A673 (cell line): Measurements from ENCODE around the gene ASPDH. TPM values are rescaled to one million over a fixed set of nuclear protein-coding genes. Genes with fewer than 3 reads are reported as not detected.

ENCODE experiments used
- BruUV-seq: library from RNA; stranded (reverse); fragments of 400-500 nt; replicated peaks from 2 replicates; lab custom pipeline; 2021; lab: Mats Ljungman, UMichigan
- CTCF ChIA-PET: fragments of 300-600 bp; sonication (Branson Sonifier 250); formaldehyde crosslinking; loops from one replicate; lab custom pipeline; 2022; ENCODE audit warnings: antibody characterized with exemption; lab: Charles Lee
- POLR2A ChIA-PET: fragments of 300-600 bp; sonication (Branson Sonifier 250); formaldehyde crosslinking; loops from one replicate; lab custom pipeline; 2022; ENCODE audit warnings: antibody characterized with exemption; ENCODE audit not compliant: low non-redundant PET; lab: Charles Lee
- DNase-seq: peaks from one replicate; pipeline ENCODE4 v3.0.0-alpha.2; 2015; ENCODE audit warnings: low spot score
- H3K27ac ChIP-seq: fragments of 200-600 bp; sonication (generic); 2 replicates; pipeline ENCODE4 v1.5.1; 2016; ENCODE audit warnings: mixed run types, low read depth, mild to moderate bottlenecking, mixed read lengths, antibody characterized with exemption, low read length; ENCODE audit not compliant: poor library complexity, severe bottlenecking
- H3K27me3 ChIP-seq: fragments of 200-600 bp; sonication (generic); replicated peaks from 2 replicates; pipeline ENCODE4 v1.6.1; 2017; ENCODE audit warnings: mixed run types, low read depth, mild to moderate bottlenecking, mixed read lengths, antibody characterized with exemption, low read length; ENCODE audit not compliant: insufficient read depth, poor library complexity
- H3K36me3 ChIP-seq: fragments of 200-600 bp; sonication (generic); 2 replicates; pipeline ENCODE4 v1.6.1; 2016; ENCODE audit warnings: mixed run types, mild to moderate bottlenecking, mixed read lengths, antibody characterized with exemption, low read length; ENCODE audit not compliant: insufficient read depth, poor library complexity, severe bottlenecking
- H3K4me1 ChIP-seq: fragments of 200-600 bp; sonication (generic); 2 replicates; pipeline ENCODE4 v1.6.1; 2017; ENCODE audit warnings: mixed run types, mild to moderate bottlenecking, mixed read lengths, antibody characterized with exemption, low read length; ENCODE audit not compliant: insufficient read depth, poor library complexity, severe bottlenecking
- H3K4me3 ChIP-seq: fragments of 200-600 bp; sonication (generic); 2 replicates; pipeline ENCODE4 v1.5.1; 2016; ENCODE audit warnings: low read depth, mixed run types, mild to moderate bottlenecking, mixed read lengths, low read length; ENCODE audit not compliant: poor library complexity, severe bottlenecking
- H3K9me3 ChIP-seq: fragments of 200-600 bp; sonication (generic); 2 replicates; pipeline ENCODE4 v1.6.1; 2016; ENCODE audit warnings: mixed run types, low read depth, mild to moderate bottlenecking, mixed read lengths, antibody characterized with exemption, low read length; ENCODE audit not compliant: poor library complexity, severe bottlenecking
- EZH2 ChIP-seq: fragments of 200-600 bp; sonication (generic); IDR thresholded peaks from 2 replicates; pipeline ENCODE4 v1.6.1; 2017; ENCODE audit warnings: borderline replicate concordance, low read depth, mild to moderate bottlenecking, mixed read lengths, antibody characterized with exemption, low read length; ENCODE audit not compliant: poor library complexity, severe bottlenecking
- intact Hi-C: fragments of 100-400 bp; cut with micrococcal nuclease; formaldehyde crosslinking; loops from one replicate; pipeline ENCODE4 v1.10.0; 2022; ENCODE audit not compliant: unreplicated experiment
- total RNA-seq: library from RNA; stranded (reverse); gene quantifications from 2 replicates; pipeline ENCODE4 v1.2.3, GENCODE V29; 2021
- TF ChIP-seq, protein P1 (sequence below): fragments of 300-800, 200-600 bp; sonication (generic); conservative IDR thresholded peaks from 2 replicates; pipeline ENCODE4 v1.5.1; 2017; ENCODE audit warnings: low read depth, mild to moderate bottlenecking, antibody characterized with exemption, low read length, moderate library complexity, mixed read lengths

Gene ASPDH
- total RNA-seq, 1 experiment from 2014 or later: 0.45 TPM

GRCh38 chr19:50464348-50464747 is 49.4 kb downstream of the ASPDH start:
- no peak for TF ChIP-seq EZH2
- TF ChIP-seq, protein P1, sequence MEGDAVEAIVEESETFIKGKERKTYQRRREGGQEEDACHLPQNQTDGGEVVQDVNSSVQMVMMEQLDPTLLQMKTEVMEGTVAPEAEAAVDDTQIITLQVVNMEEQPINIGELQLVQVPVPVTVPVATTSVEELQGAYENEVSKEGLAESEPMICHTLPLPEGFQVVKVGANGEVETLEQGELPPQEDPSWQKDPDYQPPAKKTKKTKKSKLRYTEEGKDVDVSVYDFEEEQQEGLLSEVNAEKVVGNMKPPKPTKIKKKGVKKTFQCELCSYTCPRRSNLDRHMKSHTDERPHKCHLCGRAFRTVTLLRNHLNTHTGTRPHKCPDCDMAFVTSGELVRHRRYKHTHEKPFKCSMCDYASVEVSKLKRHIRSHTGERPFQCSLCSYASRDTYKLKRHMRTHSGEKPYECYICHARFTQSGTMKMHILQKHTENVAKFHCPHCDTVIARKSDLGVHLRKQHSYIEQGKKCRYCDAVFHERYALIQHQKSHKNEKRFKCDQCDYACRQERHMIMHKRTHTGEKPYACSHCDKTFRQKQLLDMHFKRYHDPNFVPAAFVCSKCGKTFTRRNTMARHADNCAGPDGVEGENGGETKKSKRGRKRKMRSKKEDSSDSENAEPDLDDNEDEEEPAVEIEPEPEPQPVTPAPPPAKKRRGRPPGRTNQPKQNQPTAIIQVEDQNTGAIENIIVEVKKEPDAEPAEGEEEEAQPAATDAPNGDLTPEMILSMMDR: no peak
- DNase-seq: no peak
- BruUV-seq: no TSS peak
- Histone ChIP-seq H3K4me3 (no peak overlapping the region), H3K9me3 (no peaks in the 10 kb centered on the region), H3K27me3 (no peaks in the 10 kb centered on the region), H3K36me3 (no peaks in the 10 kb centered on the region), H3K27ac (no peak overlapping the region), H3K4me1 (no peaks in the 10 kb centered on the region)
- ChIA-PET CTCF (no interaction called here), POLR2A (no interaction called here)
- intact Hi-C loops: no loop called here

- H3K36me3 ChIP-seq: no peaks in the 10 kb centered on the region
- peaks cover 5% of the 10 kb centered on the region for H3K4me1 ChIP-seq
- ChIA-PET CTCF (no interaction called here), POLR2A (no interaction called here)
- no peak for DNase-seq
- BruUV-seq: no TSS peak
- no peaks in the 10 kb centered on the region for H3K9me3 ChIP-seq
- intact Hi-C loops: no loop called here
- H3K4me3 ChIP-seq: no peak overlapping the region
- peaks cover 4% of the 10 kb centered on the region for H3K27me3 ChIP-seq
- TF ChIP-seq, protein P1: no peak
- TF ChIP-seq EZH2: no peak
- no peak overlapping the region for H3K27ac ChIP-seq
Observed at GRCh38 chr19:50462970-50463369, 50.7 kb downstream of the ASPDH start.

Other genes with a start within 250 kb of the ASPDH start
- gene KCNC3, start 184.5 kb downstream of the ASPDH start, total RNA-seq: 6.4 and 6.7 TPM in 2 replicates
- gene NAPSA, start 148.3 kb downstream of the ASPDH start, total RNA-seq: 0.47 and 0.63 TPM in 2 replicates
- 42.7 and 45.0 TPM in 2 replicates for gene NR1H2, start 137.5 kb downstream of the ASPDH start, total RNA-seq
- 143 and 155 TPM in 2 replicates for gene POLD1, start 129.6 kb downstream of the ASPDH start, total RNA-seq
- gene SPIB, start 95.0 kb downstream of the ASPDH start, total RNA-seq: 0.20 and 0.75 TPM in 2 replicates
- gene MYBPC2, start 81.0 kb downstream of the ASPDH start, total RNA-seq: 0.09 TPM in 1 of 2 replicates, not detected in the other
- gene EMC10, start 37.4 kb downstream of the ASPDH start, total RNA-seq: 99.2 and 108 TPM in 2 replicates
- gene GARIN5A, start 37.1 kb downstream of the ASPDH start, total RNA-seq: 0.59 and 0.84 TPM in 2 replicates
- gene JOSD2, start 2.7 kb downstream of the ASPDH start, total RNA-seq: 26.8 and 31.9 TPM in 2 replicates
- 23.1 and 24.9 TPM in 2 replicates for gene LRRC4B, start 54.5 kb upstream of the ASPDH start, total RNA-seq
- 1.8 and 2.0 TPM in 2 replicates for gene SYT3, start 126.0 kb upstream of the ASPDH start, total RNA-seq
- 6.2 and 10.5 TPM in 2 replicates for gene C19orf81, start 135.5 kb upstream of the ASPDH start, total RNA-seq
- gene SHANK1, start 205.9 kb upstream of the ASPDH start, total RNA-seq: 69.7 and 69.8 TPM in 2 replicates
- gene CLEC11A, start 209.5 kb upstream of the ASPDH start, total RNA-seq: 59.1 TPM in 2 replicates